KBM-7 (cell line): Measurements from ENCODE around the gene ANXA4.
"Not testable (repeated sequence)": the region's sequence is repeated elsewhere in the genome, so short reads cannot be mapped to it uniquely, and the experiment has no call there.

ENCODE experiments used
- DNase-seq: peaks from one replicate; pipeline ENCODE4 v3.0.0-alpha.2; 2015
- in situ Hi-C: fragments of 300-500 bp; cut with MboI; formaldehyde crosslinking; loops from 2 replicates; pipeline ENCODE4 v1.14.3; 2020; ENCODE audit warnings: low sequenced_read_pairs, low pct_unique_long_range_greater_than_20kb, mixed read lengths

ANXA4 gene

DNA sequence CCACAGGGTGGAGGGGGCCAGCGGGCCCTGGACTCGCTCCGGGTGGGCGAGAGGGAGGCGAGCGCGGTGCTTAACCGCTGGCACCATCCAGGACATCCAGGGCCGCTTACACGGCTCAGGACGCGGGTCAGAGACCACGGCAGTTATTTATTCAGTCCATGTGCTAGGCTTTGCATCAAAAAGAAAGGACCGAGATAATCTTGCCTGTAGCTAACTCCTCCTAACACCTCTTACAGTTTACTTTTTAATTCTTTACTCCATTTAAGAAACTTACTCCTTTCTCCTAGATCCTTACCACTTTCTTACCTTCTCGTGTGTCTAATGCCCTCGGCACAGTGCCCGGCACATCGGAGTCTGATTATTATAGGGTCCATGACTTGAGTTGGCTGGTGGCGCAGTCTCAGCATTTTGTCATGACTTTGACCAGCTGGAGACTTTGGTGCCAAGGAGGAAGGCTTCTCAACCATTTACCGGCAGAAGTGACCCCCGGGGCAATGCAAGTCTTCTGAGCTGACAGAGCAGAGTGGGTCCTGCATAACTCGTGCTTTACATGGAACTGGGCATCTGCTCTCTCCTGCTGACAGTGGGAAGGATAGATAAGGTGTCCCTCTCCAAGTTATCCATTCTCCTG, 503 bp downstream of the ANXA4 start:
- in situ Hi-C loops = no loop called here
- DNase-seq = peak; percentile 32

GRCh38 chr2:69743847-69744264, 1.9 kb downstream of the ANXA4 start:
- in situ Hi-C loops = no loop called here
- no peak for DNase-seq

GRCh38 chr2:69744456-69744855, 2.5 kb downstream of the ANXA4 start:
- in situ Hi-C loops = no loop called here
- no peak for DNase-seq

- in situ Hi-C loops = no loop called here
- peak; percentile 43 for DNase-seq
Measured at GRCh38 chr2:69745035-69745434, 3.1 kb downstream of the ANXA4 start.

- no peak for DNase-seq
- in situ Hi-C loops = no loop called here
Measured at GRCh38 chr2:69750246-69750645, 8.3 kb downstream of the ANXA4 start.

GRCh38 chr2:69753659-69754363, 11.9 kb downstream of the ANXA4 start:
- DNase-seq = no peak
- in situ Hi-C loops = no loop called here

GRCh38 chr2:69754633-69755032, 12.7 kb downstream of the ANXA4 start:
- in situ Hi-C loops = no loop called here

GRCh38 chr2:69755862-69756467, 14.0 kb downstream of the ANXA4 start:
- in situ Hi-C loops = no loop called here
- no peak for DNase-seq

More at GRCh38 chr2:69754633-69755032, 12.7 kb downstream of the ANXA4 start:
- no peak for DNase-seq

GRCh38 chr2:69762025-69762424, 20.1 kb downstream of the ANXA4 start:
- in situ Hi-C loops = no loop called here
- DNase-seq = no peak

- no peak for DNase-seq
- in situ Hi-C loops = no loop called here
Measured at GRCh38 chr2:69762513-69763494, 20.9 kb downstream of the ANXA4 start.

DNA sequence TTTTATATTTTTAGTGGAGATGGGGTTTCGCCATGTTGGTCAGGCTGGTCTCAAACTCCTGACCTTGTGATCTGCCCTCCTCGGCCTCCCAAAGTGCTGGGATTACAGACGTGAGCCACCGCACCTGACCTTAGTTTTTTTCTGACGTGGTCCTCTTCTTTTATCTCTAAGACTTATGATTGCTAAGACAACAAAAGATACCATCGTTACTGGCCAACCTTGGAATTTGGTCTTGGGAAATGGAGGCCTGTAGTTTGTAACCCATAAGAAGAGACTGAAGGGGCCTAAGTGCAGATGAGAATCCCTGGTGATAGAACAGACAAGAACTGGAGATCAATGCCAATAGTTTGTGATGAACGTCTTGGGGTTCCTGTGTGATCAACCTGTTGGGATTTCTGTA, 21.9 kb downstream of the ANXA4 start:
- in situ Hi-C loops, DNase-seq: not testable (repeated sequence)

GRCh38 chr2:69764286-69765095, 22.6 kb downstream of the ANXA4 start:
- DNase-seq = no peak
- in situ Hi-C loops = no loop called here

GRCh38 chr2:69765096-69765380, 23.1 kb downstream of the ANXA4 start:
- DNase-seq = no peak
- in situ Hi-C loops = no loop called here

GRCh38 chr2:69766014-69766413, 24.1 kb downstream of the ANXA4 start:
- in situ Hi-C loops = no loop called here
- no peak for DNase-seq

DNA sequence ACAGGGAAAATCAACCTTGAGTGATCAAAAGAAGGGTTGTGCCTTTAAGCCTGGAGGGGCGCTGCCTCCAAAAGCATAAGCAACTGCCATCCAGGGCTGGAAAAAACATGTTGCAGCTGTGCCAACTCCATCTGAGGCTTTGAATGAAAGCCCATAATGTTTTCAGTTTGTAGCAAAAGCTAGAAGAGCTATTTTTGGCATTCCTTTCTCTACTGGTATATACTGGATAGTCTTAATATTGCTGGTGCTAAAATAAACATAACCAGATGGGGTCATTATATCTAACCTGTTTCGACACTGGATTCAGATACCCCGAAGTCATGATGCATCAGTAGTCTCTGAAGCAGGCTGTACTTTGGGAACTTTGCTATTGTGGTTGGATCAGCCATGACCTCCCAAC, 25.1 kb downstream of the ANXA4 start:
- in situ Hi-C loops = no loop called here
- DNase-seq = no peak

- no peak for DNase-seq
- in situ Hi-C loops = no loop called here
Measured at GRCh38 chr2:69768235-69768634, 26.3 kb downstream of the ANXA4 start.

DNA sequence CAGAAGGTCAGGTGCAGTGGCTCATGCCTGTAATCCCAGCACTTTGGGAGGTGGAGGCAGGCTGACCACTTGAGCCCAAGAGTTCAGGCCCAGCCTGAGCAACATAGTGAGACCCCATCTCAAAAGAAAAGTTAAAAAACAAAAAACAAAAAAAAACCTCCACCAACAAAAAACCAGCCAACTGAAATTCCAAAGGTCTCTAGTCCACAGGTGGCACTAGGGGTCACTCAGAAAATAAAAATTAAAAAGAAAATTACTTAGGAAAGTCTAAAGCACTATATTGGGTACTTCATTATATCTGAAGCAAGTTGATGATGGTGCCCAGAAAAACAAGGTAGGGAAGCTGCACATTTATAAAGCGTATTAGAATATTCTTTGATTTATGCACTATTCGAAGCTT, 26.9 kb downstream of the ANXA4 start:
- in situ Hi-C loops = no loop called here
- DNase-seq = no peak

- in situ Hi-C loops = no loop called here
- no peak for DNase-seq
Measured at GRCh38 chr2:69769272-69769671, 27.3 kb downstream of the ANXA4 start.

GRCh38 chr2:69770193-69770702, 28.3 kb downstream of the ANXA4 start:
- DNase-seq = peak; percentile 30
- in situ Hi-C loops = no loop called here
